Mammary epithelial cell (primary cell): Measurements from ENCODE around the gene FAM13A.

ENCODE experiments used
- CTCF ChIP-seq, 2 donors: IDR thresholded peaks in 1 of 2; conservative IDR thresholded peaks in 1 of 2; 2 replicates each; pipeline ENCODE4 v1.5.1; 2011 to 2012; ENCODE audit warnings: inconsistent platforms in 2 of 2, low read length in 2 of 2, mild to moderate bottlenecking in 2 of 2, control low read depth in 1 of 2, low read depth in 1 of 2; ENCODE audit not compliant: insufficient read depth in 1 of 2; ENCODE audit errors: extremely low read depth in 1 of 2
- EZH2 ChIP-seq: IDR thresholded peaks from 2 replicates; pipeline ENCODE4 v1.6.1; 2012; ENCODE audit warnings: low read length, inconsistent platforms, borderline replicate concordance

DNA sequence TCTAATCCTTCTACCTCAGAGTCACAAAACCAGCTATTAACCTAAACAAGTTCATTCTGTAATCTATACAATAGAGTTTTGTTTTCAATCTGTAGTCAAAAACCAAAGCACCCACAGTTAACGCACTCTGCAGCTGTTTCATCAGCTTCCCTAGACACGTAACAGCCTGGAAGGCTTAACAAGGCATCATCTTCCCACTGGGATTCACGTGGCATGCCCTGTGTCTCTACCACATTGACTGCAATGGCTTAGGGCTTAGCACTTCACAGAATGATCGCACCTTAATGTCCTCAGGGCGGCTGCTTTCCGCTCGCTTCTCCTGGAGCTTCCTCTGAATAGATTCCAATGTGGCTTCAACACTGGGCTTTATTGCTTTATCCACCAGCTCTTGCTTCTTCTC is 309.6 kb downstream of the FAM13A start:
- no peak for TF ChIP-seq CTCF (conservative IDR thresholded peaks at IDR 0.05 in 1 of 2, IDR thresholded peaks at IDR 0.05 in 1 of 2; ENCODE audit: extremely low read depth in 1 of 2, insufficient read depth in 1 of 2, low read depth in 1 of 2, low read length in 2 of 2)
- no peak for TF ChIP-seq EZH2
